RWPE2 (cell line): ENCODE data around the gene RAB13.
"Not testable (repeated sequence)": the region's sequence is repeated elsewhere in the genome, so short reads cannot be mapped to it uniquely, and the experiment has no call there.

Experiments used
- ATAC-seq: fragments of 200-7000 bp; cut with Tn5 transposase; 3 replicates; pipeline ENCODE4 v1.9.1; 2021; ENCODE audit warnings: low read depth
- DNase-seq: peaks from one replicate; pipeline ENCODE4 v3.0.0-alpha.2; 2020; ENCODE audit warnings: low spot score
- H3K27ac ChIP-seq: fragments of 450-650 bp; 2 replicates; pipeline ENCODE4 v1.5.1; 2017; ENCODE audit warnings: mild to moderate bottlenecking; ENCODE audit not compliant: poor library complexity, severe bottlenecking
- H3K27me3 ChIP-seq: fragments of 250-450 bp; sonication (Bioruptor Pico); 2 replicates; pipeline ENCODE4 v1.5.1; 2021; ENCODE audit warnings: mild to moderate bottlenecking, moderate library complexity; ENCODE audit not compliant: insufficient read depth, poor library complexity, severe bottlenecking
- H3K36me3 ChIP-seq: fragments of 250-450 bp; sonication (Bioruptor Pico); 2 replicates; pipeline ENCODE4 v1.5.1; 2020; ENCODE audit warnings: low read depth, mild to moderate bottlenecking, moderate library complexity
- H3K4me1 ChIP-seq: fragments of 250-450 bp; sonication (Bioruptor Pico); 2 replicates; pipeline ENCODE4 v1.5.1; 2021; ENCODE audit warnings: mild to moderate bottlenecking, moderate library complexity; ENCODE audit not compliant: insufficient read depth, poor library complexity, severe bottlenecking
- H3K4me3 ChIP-seq: fragments of 250-450 bp; sonication (Bioruptor Pico); 2 replicates; pipeline ENCODE4 v1.5.1; 2021; ENCODE audit warnings: mild to moderate bottlenecking, moderate library complexity; ENCODE audit not compliant: severe bottlenecking
- H3K9me3 ChIP-seq: fragments of 250-450 bp; sonication (Bioruptor Pico); 2 replicates; pipeline ENCODE4 v1.5.1; 2021; ENCODE audit warnings: mild to moderate bottlenecking, moderate library complexity; ENCODE audit not compliant: severe bottlenecking
- CTCF ChIP-seq: fragments of 450-650 bp; IDR thresholded peaks from one replicate; pipeline ENCODE4 v1.5.1; 2017; ENCODE audit warnings: mild to moderate bottlenecking, moderate library complexity; ENCODE audit not compliant: poor library complexity, severe bottlenecking

RAB13 gene

GRCh38 chr1:154012129-154012528 is 26.0 kb upstream of the RAB13 start:
- Histone ChIP-seq H3K27ac (no peak overlapping the region), H3K4me3 (no peak overlapping the region), H3K9me3 (no peaks in the 10 kb centered on the region), H3K36me3 (no peaks in the 10 kb centered on the region), H3K27me3 (no peaks in the 10 kb centered on the region), H3K4me1 (no peaks in the 10 kb centered on the region)
- ATAC-seq (no peak), DNase-seq (no peak)
- no peak for TF ChIP-seq CTCF

- Histone ChIP-seq H3K9me3 (no peaks in the 10 kb centered on the region), H3K27ac (no peak overlapping the region), H3K4me1 (no peaks in the 10 kb centered on the region), H3K27me3 (no peaks in the 10 kb centered on the region), H3K36me3 (no peaks in the 10 kb centered on the region), H3K4me3 (no peak overlapping the region)
- no peak for DNase-seq
- no peak for TF ChIP-seq CTCF
- ATAC-seq: no peak
Measured at GRCh38 chr1:154006136-154006535, 20.0 kb upstream of the RAB13 start.

DNA sequence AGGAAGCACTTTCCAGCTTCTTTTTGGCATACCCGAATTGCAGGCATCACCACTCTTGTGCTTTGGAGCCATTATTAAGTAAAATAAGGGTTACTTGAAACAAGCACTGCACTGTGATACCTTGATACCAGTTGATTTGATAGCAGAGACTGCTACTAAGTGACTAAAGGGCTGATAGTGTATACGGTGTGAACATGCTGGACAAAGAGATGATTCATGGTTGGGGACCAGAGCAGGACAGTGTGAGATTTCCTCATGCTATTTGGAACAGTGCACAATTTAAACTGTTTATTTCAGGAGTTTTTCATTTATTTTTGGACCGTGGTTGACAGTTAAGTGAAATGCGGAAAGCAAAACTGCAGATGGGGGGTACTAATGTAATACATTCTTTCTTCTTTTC is 14.3 kb upstream of the RAB13 start:
- no peak for DNase-seq
- Histone ChIP-seq H3K9me3 (no peaks in the 10 kb centered on the region), H3K27me3 (no peaks in the 10 kb centered on the region), H3K4me1 (no peaks in the 10 kb centered on the region), H3K27ac (no peak overlapping the region), H3K4me3 (no peak overlapping the region), H3K36me3 (0 out of 2 replicates have a peak, but pooled peaks cover 3% of the 10 kb centered on the region)
- no peak for ATAC-seq
- TF ChIP-seq CTCF: no peak

GRCh38 chr1:153996882-153997281 is 10.7 kb upstream of the RAB13 start:
- not testable (repeated sequence) for H3K9me3 ChIP-seq, H3K27ac ChIP-seq

DNA sequence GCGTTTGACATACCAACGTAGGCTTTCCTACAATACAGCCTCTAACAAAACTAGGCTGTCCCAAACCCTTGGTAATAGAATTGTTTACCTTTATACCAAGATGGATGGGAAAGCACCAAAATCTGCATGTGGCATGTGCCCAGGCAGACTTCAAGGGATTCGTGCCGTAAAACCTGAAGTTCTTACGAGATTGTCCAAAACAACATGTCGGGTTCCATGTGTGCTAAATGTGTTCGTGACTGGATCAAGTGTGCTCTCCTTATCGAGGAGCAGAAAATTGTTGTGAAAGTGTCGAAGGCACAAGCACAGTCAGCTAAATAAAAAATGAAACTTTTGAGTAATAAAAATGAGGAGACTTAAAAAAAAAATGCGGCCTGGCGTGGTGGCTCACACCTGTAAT is 9.5 kb upstream of the RAB13 start:
- TF ChIP-seq CTCF: no peak
- Histone ChIP-seq H3K36me3 (peaks cover 46% of the 10 kb centered on the region), H3K27me3 (no peaks in the 10 kb centered on the region), H3K4me1 (peaks cover 6% of the 10 kb centered on the region), H3K4me3 (no peak overlapping the region), H3K27ac (no peak overlapping the region), H3K9me3 (no peaks in the 10 kb centered on the region)
- DNase-seq (no peak), ATAC-seq (no peak)

More at GRCh38 chr1:153996882-153997281, 10.7 kb upstream of the RAB13 start:
- H3K4me1 ChIP-seq, DNase-seq, H3K4me3 ChIP-seq, ATAC-seq, H3K27me3 ChIP-seq: not testable (repeated sequence)
- H3K36me3 ChIP-seq: peaks cover 35% of the 10 kb centered on the region
